ENCODE data around the gene RSRC1. TPM values are rescaled to one million over a fixed set of nuclear protein-coding genes. Genes with fewer than 3 reads are reported as not detected.
"Not testable (repeated sequence)": the region's sequence is repeated elsewhere in the genome, so short reads cannot be mapped to it uniquely, and the experiment has no call there.

The RSRC1 gene
- polyA plus RNA-seq, 3 donors, result 7.2 to 18.8 (median 13.7) TPM

DNA sequence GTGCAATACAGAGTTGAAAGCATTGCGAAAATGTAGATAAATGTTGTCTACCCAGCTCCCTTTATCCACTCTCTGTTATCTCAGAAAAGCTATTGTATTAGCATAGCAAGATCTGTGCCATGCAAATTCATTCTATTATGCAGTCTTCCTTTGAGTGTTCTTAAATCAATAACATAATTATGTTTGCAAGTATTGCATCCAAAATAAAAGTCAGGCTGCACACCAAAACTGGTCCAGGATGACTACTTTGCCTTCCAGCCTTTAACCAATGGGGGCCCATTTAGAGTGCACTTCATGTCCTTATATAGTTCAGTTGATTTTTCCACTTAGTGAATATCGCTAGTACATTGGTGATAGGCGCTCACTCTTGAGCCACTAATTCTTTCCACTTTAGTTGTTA, 353.7 kb downstream of the RSRC1 start:
- WGBS, 3 donors, result 65 to 98% (median 94%) methylated on average over 3 of the region's 3 CpGs

DNA sequence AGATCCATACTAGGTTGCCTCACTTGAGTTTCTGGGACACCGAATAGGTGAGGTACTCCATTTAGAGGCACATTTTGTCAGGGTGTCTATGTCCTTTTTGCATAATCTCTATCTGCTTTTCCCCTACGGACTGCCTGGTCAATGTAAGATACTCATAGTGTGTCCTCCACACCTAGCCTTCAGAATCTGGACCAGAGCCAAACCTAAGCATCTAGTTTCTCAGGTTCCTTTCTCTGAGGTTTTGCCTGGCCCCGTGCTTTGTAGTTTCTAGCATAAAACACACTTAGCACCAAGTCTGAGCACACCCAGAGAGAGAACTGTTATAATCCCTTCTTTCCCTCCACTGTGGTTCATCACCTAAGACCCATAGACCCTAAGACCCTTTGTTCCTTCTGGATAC, 355.2 kb downstream of the RSRC1 start:
- 85 to 91% (median 87%) methylated on average over 3 of the region's 3 CpGs for WGBS, 3 donors
- no peak overlapping the region for H3K27ac ChIP-seq (ENCODE audit: low read depth, low read length)

More for the DNA sequence above, 353.7 kb downstream of the RSRC1 start:
- H3K27ac ChIP-seq (ENCODE audit: low read depth, low read length), result no peak overlapping the region

DNA sequence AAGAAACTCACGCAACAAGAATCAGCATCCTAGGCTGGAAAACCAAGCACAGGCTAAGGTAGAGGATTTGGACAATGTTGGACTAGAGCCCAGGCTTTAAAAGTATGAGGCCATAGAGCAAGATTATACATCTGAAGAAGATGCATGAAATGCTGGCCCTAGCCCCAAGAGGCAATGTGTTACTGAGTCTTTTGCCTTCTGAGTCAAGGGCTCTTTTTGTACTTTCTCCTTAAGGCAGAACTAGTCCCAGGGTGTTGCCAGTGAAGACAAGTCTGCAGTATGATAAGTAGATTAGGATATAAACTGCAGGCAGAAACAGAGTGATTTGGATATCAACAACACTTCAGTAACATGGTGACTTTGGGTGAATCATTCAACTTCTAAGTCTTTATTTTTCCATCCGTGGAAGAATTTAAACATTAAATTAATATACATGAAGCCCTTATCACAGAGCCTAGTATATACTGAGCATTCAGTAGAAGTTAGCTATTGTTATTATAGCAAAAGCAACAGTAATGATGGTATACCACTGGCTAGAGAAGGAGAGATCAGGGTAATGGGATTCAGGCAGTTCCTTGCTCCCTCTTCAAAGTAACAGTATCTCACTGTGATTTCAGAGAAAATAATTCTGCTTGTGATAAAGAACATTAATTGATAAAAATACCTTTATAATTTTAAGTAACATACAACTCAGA, 361.2 kb downstream of the RSRC1 start:
- 92 to 96% (median 92%) methylated on average over 2 of the region's 2 CpGs for WGBS, 3 donors

DNA sequence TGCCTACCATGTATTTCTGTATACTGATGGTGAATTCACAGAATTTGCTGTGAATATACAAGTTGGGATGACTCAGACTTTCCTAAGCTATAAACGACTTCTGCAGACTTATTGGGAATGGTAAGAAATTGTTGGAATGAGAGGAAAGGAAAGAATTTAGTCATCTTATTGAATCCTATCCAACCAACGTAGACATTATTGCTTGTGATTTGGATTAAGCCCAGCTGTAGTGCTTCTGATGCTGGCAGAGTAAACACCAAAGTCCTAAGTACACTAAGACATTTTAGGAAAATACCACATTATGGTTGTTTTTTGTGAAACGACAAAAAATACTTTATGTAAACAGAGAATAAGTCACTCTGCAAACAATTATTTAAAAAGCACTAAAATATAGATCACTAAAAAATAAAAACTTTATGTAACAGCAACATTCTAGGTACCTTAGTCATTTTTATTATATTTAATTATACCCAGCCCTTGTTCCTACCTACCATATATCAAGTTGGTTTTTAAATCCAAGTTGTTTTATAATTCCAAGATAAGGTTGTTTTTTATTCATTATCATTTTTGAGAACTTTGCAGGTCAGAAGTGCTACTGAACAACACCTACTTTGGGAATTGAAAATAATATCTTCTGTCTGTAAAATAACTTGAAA, 361.9 kb downstream of the RSRC1 start:
- no peak overlapping the region for H3K27ac ChIP-seq (ENCODE audit: low read depth, low read length)
- WGBS, 3 donors, result 48 to 56% (median 49%) methylated on average over 3 of the region's 3 CpGs

More for the DNA sequence above, 361.2 kb downstream of the RSRC1 start:
- no peak overlapping the region for H3K27ac ChIP-seq (ENCODE audit: low read depth, low read length)

DNA sequence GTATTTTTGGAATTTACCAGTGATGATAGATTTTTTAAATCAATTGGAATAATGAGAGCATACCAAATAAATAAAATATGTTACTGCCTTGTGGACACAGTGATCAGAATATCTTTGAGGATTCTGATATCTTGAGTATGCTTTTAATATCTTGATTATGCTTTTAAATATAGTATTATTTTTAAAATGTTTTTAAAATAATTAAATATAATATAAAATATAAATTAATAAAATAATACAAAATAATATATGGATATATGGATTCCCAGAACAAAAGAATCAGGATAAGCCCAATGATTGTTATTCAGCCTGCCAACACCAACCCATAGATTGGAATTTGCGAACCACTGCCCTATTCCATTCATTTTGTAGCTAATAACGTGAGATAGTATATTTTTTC, 369.2 kb downstream of the RSRC1 start:
- H3K27ac ChIP-seq (ENCODE audit: low read depth, low read length), result no peak overlapping the region
- WGBS, 3 donors, result 95 to 100% (median 98%) methylated on average over 2 of the region's 2 CpGs

DNA sequence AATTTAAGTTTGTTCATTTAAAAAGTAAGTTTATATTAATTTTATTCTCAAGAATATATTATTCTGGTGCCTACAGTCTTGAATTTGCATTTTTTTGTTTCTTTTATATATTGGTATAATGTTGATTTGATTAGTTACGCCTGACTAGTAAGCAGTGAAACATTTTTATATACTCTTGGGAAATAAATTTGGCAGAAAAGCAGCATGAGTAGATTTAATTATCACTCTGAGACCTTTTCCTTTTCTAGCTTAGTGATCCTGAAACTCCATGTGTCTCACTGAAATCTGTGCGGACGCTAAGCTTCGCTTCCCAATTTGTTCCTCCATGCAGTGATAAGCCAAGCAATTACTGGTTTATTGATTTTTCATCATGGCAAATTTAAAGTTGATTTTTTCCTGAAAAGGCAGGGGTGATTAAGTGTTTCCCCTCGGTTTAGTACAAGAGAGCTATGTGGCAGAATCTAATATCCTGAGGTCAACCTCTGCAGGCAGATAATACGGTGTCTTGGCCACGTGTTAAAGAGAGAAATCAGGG, 373.9 kb downstream of the RSRC1 start:
- H3K27ac ChIP-seq (ENCODE audit: low read depth, low read length), result no peak overlapping the region
- 67 to 82% (median 81%) methylated on average over 7 of the region's 7 CpGs for WGBS, 3 donors

DNA sequence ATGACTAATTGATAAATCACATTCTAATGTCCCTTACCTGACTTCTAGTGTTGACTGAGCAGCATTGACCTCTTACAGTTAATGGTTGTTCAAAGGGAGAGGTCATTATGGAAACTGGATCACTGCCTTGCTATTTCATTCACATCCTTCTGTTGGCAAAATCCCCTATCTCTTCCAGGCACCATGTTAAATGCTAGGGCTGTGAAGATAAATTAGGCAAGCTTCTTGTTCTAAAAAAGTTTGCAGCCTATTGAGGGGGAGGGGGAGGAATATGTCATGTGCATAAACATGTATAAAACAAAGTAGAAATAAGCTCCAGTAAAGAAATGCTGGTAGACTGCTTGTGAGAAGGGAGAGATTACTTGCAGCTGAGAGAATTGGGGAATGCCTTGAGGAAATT, 376.3 kb downstream of the RSRC1 start:
- H3K27ac ChIP-seq (ENCODE audit: low read depth, low read length), result no peak overlapping the region

DNA sequence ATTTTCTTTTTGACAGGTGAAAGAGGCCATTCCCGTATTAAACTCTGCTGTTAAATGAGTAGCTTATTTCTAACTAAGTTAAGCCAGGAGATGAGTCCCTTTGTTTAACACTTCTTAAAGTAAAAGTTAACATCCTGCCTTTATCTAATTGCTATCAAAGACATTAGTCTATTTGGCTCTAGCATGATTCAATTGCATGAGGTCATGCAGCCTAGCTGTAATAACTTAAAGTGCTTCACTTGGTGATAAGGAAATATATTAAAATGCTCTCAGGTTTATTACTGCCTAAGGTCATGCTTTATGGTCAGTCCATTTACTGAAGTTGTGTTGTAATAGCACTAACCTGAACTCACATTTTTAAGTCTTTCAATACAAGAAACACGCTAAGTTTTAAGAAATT, 378.8 kb downstream of the RSRC1 start:
- 39 to 46% (median 46%) methylated on average over 2 of the region's 2 CpGs for WGBS, 3 donors
- H3K27ac ChIP-seq (ENCODE audit: low read depth, low read length), result no peak overlapping the region

DNA sequence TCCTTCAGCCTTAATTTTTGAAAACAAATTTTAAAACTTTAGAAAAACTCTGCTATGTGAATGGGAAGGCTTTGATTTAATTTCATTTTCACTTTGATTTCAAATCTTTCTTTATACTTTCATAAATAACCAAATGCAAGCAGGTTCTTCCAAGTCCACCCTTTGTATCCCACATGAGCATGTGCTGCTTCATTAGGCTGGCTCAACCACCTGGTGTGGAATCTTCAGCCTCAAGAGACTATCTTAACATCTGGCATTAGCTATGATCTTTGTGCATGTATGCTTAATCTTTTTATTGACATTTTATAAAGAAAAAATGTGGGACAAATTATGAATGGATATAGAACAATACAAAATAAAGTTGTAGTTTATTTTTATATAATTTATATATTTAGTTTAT, 379.3 kb downstream of the RSRC1 start:
- H3K27ac ChIP-seq (ENCODE audit: low read depth, low read length), result no peak overlapping the region

DNA sequence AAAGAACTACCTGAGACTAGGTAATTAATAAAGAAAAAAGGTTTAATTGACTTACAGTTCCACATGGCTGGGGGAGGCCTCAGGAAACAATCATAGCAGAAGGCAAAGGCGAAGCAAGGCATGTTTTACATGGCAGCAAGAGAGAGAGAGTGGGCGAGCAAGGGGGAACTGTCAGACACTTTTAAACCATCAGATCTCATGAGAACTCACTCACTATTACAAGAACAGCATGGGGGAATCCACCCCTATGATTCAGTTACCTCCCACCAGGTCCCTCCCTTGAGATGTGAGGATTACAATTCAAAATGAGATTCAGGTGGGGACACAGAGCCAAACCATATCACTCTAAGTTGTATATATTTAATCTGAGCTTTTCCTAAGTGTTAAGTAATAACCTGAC, 382.1 kb downstream of the RSRC1 start:
- 95 to 100% (median 96%) methylated on average over 2 of the region's 2 CpGs for WGBS, 3 donors
- H3K27ac ChIP-seq (ENCODE audit: low read depth, low read length), result no peak overlapping the region

DNA sequence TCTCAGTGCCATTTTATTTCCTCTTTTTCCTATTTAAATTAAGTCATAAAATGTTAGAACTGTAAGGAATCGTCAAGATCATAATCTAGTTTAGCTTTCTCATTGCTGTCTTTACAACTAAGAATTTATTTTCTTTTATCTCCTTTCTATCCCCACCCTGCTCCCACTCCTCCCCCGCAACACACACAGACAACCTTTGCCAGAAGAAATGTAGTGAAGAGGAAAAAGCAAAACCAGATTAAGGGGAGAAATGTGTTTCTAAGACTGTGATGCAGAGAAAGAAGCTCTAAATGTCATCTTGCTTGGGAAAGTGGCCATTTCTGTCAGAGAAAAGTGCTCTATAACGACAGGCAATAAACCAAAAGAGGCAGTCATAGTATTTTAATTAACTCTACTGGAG, 382.8 kb downstream of the RSRC1 start:
- 50 to 78% (median 55%) methylated on average over 3 of the region's 3 CpGs for WGBS, 3 donors
- H3K27ac ChIP-seq (ENCODE audit: low read depth, low read length), result no peak overlapping the region

DNA sequence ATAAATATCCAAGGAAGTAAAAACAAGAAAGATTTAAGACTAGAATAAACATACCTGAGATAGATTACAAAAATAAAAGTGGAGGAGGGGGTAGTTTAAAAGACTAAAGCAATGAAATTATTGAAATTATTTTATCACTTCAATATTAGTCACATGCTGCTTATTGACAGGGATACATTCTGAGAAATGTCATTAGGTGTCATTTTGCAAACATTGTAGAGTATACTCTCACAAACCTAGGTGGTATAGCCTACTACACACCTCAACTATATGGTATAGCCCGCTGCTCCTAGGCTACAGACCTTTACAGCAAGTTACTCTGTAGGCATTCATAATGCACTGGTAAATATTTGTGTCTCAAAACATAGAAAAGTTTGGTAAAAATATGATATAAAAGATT, 384.0 kb downstream of the RSRC1 start:
- WGBS, 3 donors, result 97 to 100% (median 100%) methylated on average over 1 of the region's 1 CpG

DNA sequence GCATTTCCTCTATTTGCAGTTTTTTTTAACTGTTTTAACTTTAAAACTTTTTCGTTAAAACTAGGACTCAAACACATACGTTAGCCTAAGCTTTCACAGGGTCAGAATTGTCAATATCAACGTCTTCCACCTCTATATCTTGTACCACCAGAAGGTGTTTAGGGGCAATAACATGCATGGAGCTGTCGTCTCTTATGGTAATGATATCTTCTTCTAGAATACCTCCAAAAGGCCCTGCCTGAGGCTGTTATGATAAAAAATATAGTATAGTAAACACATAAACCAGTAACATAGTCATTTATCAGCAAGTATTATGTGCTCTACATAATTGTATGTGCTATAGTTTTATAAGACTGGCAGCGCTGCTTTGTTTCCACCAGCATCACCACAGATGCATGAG, 384.8 kb downstream of the RSRC1 start:
- 58 to 97% (median 92%) methylated on average over 5 of the region's 5 CpGs for WGBS, 3 donors
- no peak overlapping the region for H3K27ac ChIP-seq (ENCODE audit: low read depth, low read length)

More for the DNA sequence above, 384.0 kb downstream of the RSRC1 start:
- no peak overlapping the region for H3K27ac ChIP-seq (ENCODE audit: low read depth, low read length)

DNA sequence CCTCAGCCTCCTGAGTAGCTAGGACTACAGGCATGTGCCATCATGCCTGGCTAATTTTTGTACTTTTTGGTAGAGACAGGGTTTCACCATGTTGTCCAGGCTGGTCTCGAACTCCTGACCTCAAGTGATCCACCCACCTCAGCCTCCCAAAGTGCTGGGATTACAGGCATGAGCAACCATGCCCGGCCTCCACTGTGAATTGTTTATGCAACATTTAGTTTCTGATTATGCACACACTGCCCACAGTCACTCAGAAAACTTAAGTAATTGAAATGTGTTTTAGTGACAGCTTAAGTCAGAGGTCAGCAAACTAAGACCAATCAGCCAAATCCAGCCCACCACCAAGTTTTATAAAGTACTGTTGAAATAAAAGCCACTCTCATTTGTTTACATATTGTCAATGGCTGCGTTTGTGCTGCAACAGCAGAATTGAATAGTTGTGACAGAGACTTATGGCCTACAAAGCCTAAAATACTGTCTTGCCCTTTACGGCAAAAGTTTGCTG, 385.6 kb downstream of the RSRC1 start:
- not testable (repeated sequence) for H3K27ac ChIP-seq (ENCODE audit: low read depth, low read length)
- 86 to 88% (median 86%) methylated on average over 4 of the region's 4 CpGs for WGBS, 3 donors

DNA sequence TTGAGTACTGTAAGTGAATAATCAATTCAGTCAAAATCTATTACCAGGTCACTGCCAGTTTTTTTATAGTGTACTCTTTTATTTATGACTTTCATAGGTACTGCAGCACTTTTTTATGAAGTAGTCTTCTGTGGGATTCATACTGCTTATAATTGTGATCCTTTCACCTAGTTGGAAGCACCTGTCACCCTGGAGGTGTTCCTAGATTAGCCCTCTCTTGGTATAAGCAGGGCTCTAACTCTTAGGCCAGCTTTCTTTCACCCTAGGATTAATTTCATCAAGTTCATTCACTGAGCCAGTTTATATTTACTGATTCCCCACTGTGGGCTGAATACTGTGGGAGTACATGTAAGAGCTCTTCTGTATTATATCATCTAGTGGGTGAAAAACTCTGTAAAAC, 395.2 kb downstream of the RSRC1 start:
- no peak overlapping the region for H3K27ac ChIP-seq (ENCODE audit: low read depth, low read length)

DNA sequence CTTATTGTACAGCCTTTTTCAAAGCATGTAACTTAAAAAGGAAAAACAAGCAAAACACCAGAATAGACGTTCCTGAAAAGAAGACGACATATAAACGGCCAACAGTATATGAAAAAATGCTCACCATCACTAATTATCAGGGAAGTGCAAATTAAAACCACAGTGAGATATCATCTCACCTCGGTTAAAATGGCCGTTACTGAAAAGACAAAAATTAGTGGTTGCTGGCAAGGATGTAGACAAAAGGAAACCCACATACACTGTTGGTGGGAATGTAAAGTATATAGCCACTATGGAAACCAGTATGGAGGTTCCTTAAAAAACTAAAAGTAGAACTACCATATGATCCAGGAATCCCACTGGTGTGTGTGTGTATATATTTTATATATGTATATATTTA, 396.6 kb downstream of the RSRC1 start:
- WGBS, 3 donors, result 58 to 91% (median 81%) methylated on average over 5 of the region's 5 CpGs
- no peak overlapping the region for H3K27ac ChIP-seq (ENCODE audit: low read depth, low read length)

DNA sequence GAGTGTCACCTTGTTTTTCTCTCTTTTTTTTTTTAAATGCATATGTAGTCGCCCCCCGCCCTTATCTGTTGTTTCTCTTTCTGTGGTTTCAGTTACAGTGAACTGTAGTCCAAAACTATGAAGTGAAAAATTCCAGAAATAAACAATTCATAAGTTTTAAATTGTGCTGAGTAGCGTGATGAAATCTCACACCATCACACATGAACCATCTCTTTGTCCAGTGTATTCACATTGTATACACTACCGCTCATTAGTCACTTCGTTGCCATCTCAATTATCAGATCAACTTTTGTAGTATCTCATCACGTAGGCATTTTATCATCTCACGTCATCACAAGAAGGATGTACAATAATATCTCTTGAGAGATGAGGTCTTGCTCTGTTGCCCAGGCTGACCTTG, 398.6 kb downstream of the RSRC1 start:
- H3K27ac ChIP-seq (ENCODE audit: low read depth, low read length), result no peak overlapping the region
- 84 to 90% (median 89%) methylated on average over 7 of the region's 7 CpGs for WGBS, 3 donors

DNA sequence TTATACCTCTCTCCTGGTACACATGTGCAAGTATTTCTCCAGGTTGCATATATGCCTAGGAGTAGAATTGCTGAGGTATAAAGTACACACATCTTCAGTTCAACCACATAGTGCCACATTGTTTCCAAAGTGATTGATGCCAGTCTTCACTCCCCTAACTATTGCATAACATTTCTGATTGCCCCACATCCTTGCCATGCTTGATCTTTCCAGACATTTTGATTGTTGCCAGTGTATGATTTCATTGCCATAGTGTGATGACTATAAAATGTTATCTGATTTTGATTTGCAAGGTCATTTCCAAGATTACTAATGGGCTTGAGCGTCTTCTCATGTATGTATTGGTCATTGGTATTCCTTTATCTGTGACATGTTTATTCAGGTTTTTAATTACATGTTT, 400.0 kb downstream of the RSRC1 start:
- no peak overlapping the region for H3K27ac ChIP-seq (ENCODE audit: low read depth, low read length)
- 76 to 94% (median 85%) methylated on average over 1 of the region's 1 CpG for WGBS, 3 donors

DNA sequence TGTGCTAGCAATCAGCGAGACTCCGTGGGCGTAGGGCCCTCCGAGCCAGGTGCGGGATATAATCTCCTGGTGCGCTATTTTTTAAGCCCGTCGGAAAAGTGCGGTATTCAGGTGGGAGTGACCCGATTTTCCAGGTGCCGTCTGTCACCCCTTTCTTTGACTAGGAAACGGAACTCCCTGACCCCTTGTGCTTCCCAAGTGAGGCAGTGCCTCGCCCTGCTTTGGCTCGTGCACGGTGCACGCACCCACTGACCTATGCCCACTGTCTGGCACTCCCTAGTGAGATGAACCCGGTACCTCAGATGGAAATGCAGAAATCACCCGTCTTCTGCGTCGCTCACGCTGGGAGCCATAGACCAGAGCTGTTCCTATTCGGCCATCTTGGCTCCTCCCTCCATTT, 406.8 kb downstream of the RSRC1 start:
- H3K27ac ChIP-seq (ENCODE audit: low read depth, low read length), result not testable (repeated sequence)
- 94 to 98% (median 95%) methylated on average over 17 to 22 of the region's 22 CpGs for WGBS, 3 donors

DNA sequence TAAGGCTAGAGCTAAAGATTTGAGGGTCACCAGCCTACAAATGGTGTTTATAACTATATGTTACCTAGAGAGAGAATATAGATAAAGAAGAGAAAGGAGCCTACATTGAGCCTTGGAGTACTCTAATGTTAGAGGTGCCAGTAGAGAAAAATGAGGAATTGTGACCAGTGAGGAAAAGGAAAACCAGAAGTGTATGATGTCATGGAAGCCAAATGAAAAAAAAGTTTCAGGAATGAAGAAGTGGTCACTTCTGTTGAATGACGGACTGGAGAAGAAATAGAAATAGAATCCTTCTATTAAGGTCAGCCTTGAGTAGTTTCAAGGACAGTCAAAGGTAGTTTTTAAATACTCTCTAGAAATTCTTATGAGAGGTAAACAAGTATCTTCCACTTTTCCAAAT, 409.9 kb downstream of the RSRC1 start:
- no peak overlapping the region for H3K27ac ChIP-seq (ENCODE audit: low read depth, low read length)
- WGBS, 3 donors, result 73 to 97% (median 75%) methylated on average over 1 of the region's 1 CpG
